Tibial nerve (tissue), 4 donors: ENCODE measurements around the gene C5. TPM values are rescaled to one million over a fixed set of nuclear protein-coding genes. Genes with fewer than 3 reads are reported as not detected.

ENCODE experiments used
- DNase-seq, 2 donors: peaks; one replicate each; pipeline ENCODE4 v3.0.0-alpha.2; 2019; ENCODE audit warnings: low spot score in 2 of 2
- H3K27ac ChIP-seq, 4 donors: fragments of 200-600 bp; sonication (generic) in 3 of 4; one replicate each; pipeline ENCODE4 v1.5.1; 2017 to 2019; ENCODE audit warnings: mild to moderate bottlenecking in 1 of 4
- H3K27me3 ChIP-seq, 2 donors: fragments of 200-600 bp; sonication (generic) in 1 of 2; one replicate each; pipeline versions ENCODE4 v1.5.1 to v1.6.0; 2017 to 2019
- H3K36me3 ChIP-seq, 3 donors: fragments of 200-600 bp; sonication (generic); one replicate each; pipeline ENCODE4 v1.5.1; 2018 to 2019
- H3K4me1 ChIP-seq, 4 donors: fragments of 200-600 bp; sonication (generic) in 3 of 4; one replicate each; pipeline ENCODE4 v1.5.1; 2017 to 2019
- H3K4me3 ChIP-seq, 4 donors: fragments of 200-600 bp; sonication (generic) in 3 of 4; one replicate each; pipeline ENCODE4 v1.5.1; 2017 to 2019; ENCODE audit warnings: mild to moderate bottlenecking in 1 of 4, moderate library complexity in 1 of 4
- H3K9me3 ChIP-seq, 4 donors: fragments of 200-600 bp; sonication (generic) in 3 of 4; one replicate each; pipeline ENCODE4 v1.5.1; 2017 to 2019
- EP300 ChIP-seq, 2 donors: sonication (generic); formaldehyde crosslinking; IDR thresholded peaks; one replicate each; pipeline ENCODE4 v1.6.1; 2017; ENCODE audit warnings: antibody characterized with exemption in 2 of 2, mild to moderate bottlenecking in 1 of 2
- POLR2A ChIP-seq, 2 donors: fragments of 450-650 bp; IDR thresholded peaks; one replicate each; pipeline ENCODE4 v1.6.1; 2017; ENCODE audit warnings: antibody characterized with exemption in 2 of 2, mild to moderate bottlenecking in 2 of 2, moderate library complexity in 2 of 2
- WGBS, 2 donors: methylation state at CpG; one replicate each; pipeline ENCODE4 v1.1.5; 2018; 5-methylcytosine and 5-hydroxymethylcytosine counted together
- total RNA-seq, 4 donors: library from RNA; depleted of rRNA; stranded (reverse); fragments of >200 nt; gene quantifications; one replicate each; pipeline ENCODE4 v1.1.0, GENCODE V29; 2016
- TF ChIP-seq, protein P1 (sequence below), 5 experiments: fragments of 200-600 bp in 3 of 5; fragments of 450-650 bp in 2 of 5; sonication (generic) in 3 of 5; IDR thresholded peaks; one replicate each; pipeline ENCODE4 v1.5.1; 2016 to 2019; ENCODE audit warnings: antibody characterized with exemption in 5 of 5, mild to moderate bottlenecking in 3 of 5, moderate library complexity in 2 of 5

C5 gene
- total RNA-seq, 4 donors from 2014 or later, result 18.9 to 33.0 (median 23.2) TPM

DNA sequence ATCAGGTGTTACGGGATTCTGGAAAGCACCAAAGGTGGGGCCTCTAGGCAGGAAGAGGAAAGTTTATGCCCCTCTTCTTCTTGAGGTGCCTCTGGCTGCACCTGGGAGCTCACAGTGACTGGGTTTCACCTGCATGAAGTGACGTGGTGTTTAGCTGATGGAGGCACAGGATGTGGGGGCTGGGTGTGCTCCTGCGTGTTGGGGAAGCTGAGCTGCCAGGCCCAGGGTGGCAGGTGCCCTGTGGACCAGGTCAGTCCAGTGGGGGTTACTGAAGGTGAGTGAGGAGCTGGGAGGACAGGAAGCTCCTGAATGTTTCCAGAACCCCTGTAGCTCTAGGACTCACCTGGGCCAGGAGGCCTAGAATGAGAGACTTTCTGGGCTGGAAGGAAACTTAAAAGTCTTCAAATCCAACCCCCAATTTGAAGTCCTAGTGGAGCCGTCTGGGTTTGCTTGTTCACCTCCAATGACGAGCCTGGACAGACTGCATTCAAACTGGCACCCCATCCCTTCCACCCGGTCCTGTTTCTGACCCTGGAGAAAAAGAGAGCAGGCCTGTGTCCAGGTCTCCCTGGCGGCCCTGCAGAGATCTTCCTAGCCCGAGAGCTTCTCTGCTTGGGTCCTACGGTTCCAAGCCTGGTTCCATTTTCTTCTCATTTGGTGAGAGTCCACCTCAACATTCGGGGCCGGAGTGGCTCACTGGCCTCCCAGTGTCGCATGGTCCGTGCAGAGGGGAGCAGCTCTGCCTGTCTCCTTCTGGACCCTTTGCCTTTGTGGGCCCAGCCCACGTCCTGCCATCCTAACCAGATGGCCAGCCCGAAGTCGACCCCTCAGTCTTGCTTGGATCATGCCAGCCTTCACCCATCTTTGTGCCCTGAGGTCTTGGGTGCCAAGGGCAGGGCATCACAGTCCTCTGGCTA, 145.8 kb downstream of the C5 start:
- Histone ChIP-seq H3K27ac (peak overlapping the region in 1 of 4 donors; percentile 71), H3K4me3 (no peak overlapping the region), H3K9me3 (no peaks in the 10 kb centered on the region), H3K36me3 (peaks cover 0 to 34% (median 0%) of the 10 kb centered on the region in 3 donors), H3K27me3 (no peaks in the 10 kb centered on the region), H3K4me1 (peaks cover 0 to 5% (median 0%) of the 10 kb centered on the region in 4 donors)
- TF ChIP-seq EP300 (IDR thresholded peaks at IDR 0.05) (no peak), POLR2A (IDR thresholded peaks at IDR 0.05) (no peak)
- TF ChIP-seq, protein P1, sequence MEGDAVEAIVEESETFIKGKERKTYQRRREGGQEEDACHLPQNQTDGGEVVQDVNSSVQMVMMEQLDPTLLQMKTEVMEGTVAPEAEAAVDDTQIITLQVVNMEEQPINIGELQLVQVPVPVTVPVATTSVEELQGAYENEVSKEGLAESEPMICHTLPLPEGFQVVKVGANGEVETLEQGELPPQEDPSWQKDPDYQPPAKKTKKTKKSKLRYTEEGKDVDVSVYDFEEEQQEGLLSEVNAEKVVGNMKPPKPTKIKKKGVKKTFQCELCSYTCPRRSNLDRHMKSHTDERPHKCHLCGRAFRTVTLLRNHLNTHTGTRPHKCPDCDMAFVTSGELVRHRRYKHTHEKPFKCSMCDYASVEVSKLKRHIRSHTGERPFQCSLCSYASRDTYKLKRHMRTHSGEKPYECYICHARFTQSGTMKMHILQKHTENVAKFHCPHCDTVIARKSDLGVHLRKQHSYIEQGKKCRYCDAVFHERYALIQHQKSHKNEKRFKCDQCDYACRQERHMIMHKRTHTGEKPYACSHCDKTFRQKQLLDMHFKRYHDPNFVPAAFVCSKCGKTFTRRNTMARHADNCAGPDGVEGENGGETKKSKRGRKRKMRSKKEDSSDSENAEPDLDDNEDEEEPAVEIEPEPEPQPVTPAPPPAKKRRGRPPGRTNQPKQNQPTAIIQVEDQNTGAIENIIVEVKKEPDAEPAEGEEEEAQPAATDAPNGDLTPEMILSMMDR (IDR thresholded peaks at IDR 0.05), result no peak
- WGBS, 2 donors, result 90 to 91% methylated on average over 15 of the region's 16 CpGs
- no peak for DNase-seq

- Histone ChIP-seq H3K4me3 (no peak overlapping the region), H3K27me3 (no peaks in the 10 kb centered on the region), H3K36me3 (peaks cover 0 to 25% (median 0%) of the 10 kb centered on the region in 3 donors), H3K9me3 (no peaks in the 10 kb centered on the region), H3K4me1 (peaks cover 0 to 5% (median 0%) of the 10 kb centered on the region in 4 donors), H3K27ac (peak overlapping the region in 1 of 4 donors; percentile 50)
- DNase-seq, result no peak
- TF ChIP-seq POLR2A (IDR thresholded peaks at IDR 0.05) (no peak), EP300 (IDR thresholded peaks at IDR 0.05) (no peak)
- TF ChIP-seq, protein P1 (IDR thresholded peaks at IDR 0.05), result no peak
- WGBS, 2 donors, result 69 to 73% methylated on average over 14 of the region's 14 CpGs
These were observed 147.2 kb downstream of the C5 start for GRCh38 chr9:120902569-120903535.

Other genes starting within 250 kb of the C5 start
- gene PSMD5, start 207.4 kb downstream of the C5 start, total RNA-seq, result 10 to 100 TPM; 33.9 to 37.7 (median 37.4) TPM
- 10 to 100 TPM; 31.2 to 61.6 (median 44.3) TPM for gene PHF19, start 173.1 kb downstream of the C5 start, total RNA-seq
- 10 to 100 TPM; 12.3 to 21.0 (median 19.8) TPM for gene TRAF1, start 123.5 kb downstream of the C5 start, total RNA-seq
- 10 to 100 TPM; 23.4 to 32.7 (median 31.0) TPM for gene CNTRL, start 24.7 kb upstream of the C5 start, total RNA-seq
- 10 to 100 TPM; 36.3 to 45.4 (median 40.6) TPM for gene RAB14, start 151.6 kb upstream of the C5 start, total RNA-seq
- 1,000 to 10,000 TPM; 1,899 to 6,678 (median 4,539) TPM for gene GSN, start 217.9 kb upstream of the C5 start, total RNA-seq